Subcutaneous abdominal adipose tissue (tissue), 5 donors: ENCODE measurements around the gene TTC16.
A peak's percentile ranks its signal among the peaks of the same experiment; 100 is the strongest.

Source experiments
- H3K27ac ChIP-seq: one replicate; pipeline ENCODE4 v1.7.0; 2013; ENCODE audit warnings: low read depth, mild to moderate bottlenecking, inconsistent platforms, low read length, moderate library complexity
- H3K27me3 ChIP-seq, 5 donors: one replicate each; pipeline ENCODE4 v1.7.0; 2013; ENCODE audit warnings: low read length in 5 of 5, inconsistent platforms in 1 of 5; ENCODE audit not compliant: control insufficient read depth in 5 of 5, insufficient read depth in 4 of 5
- H3K36me3 ChIP-seq, 5 donors: one replicate each; pipeline ENCODE4 v1.7.0; 2013; ENCODE audit warnings: low read length in 5 of 5; ENCODE audit not compliant: control insufficient read depth in 5 of 5, insufficient read depth in 5 of 5
- H3K4me1 ChIP-seq, 5 donors: one replicate each; pipeline ENCODE4 v1.7.0; 2013; ENCODE audit warnings: low read length in 5 of 5, mild to moderate bottlenecking in 3 of 5, moderate library complexity in 1 of 5; ENCODE audit not compliant: control insufficient read depth in 5 of 5, insufficient read depth in 5 of 5
- H3K4me3 ChIP-seq, 5 donors: one replicate each; pipeline ENCODE4 v1.7.0; 2013; ENCODE audit warnings: low read length in 5 of 5, low read depth in 1 of 5
- H3K9ac ChIP-seq, 5 donors: one replicate each; pipeline ENCODE4 v1.7.0; 2013; ENCODE audit warnings: low read length in 5 of 5, mild to moderate bottlenecking in 4 of 5, moderate library complexity in 3 of 5
- H3K9me3 ChIP-seq, 5 donors: one replicate each; pipeline ENCODE4 v1.7.0; 2013; ENCODE audit warnings: low read length in 5 of 5; ENCODE audit not compliant: control insufficient read depth in 5 of 5
- donor health status: healthy.
- donor health status: healthy.
- donor health status: healthy.
- donor health status: healthy.
- donor health status: healthy.

Gene TTC16

GRCh38 chr9:127729522-127730256 is 13.8 kb downstream of the TTC16 start:
- H3K4me1 ChIP-seq: peaks cover 4 to 13% (median 10%) of the 10 kb centered on the region in 5 donors
- no peak overlapping the region for H3K4me3 ChIP-seq
- no peak overlapping the region for H3K9ac ChIP-seq
- H3K27me3 ChIP-seq: no peaks in the 10 kb centered on the region
- H3K36me3 ChIP-seq: peaks cover 0 to 37% (median 21%) of the 10 kb centered on the region in 5 donors
- no peaks in the 10 kb centered on the region for H3K9me3 ChIP-seq
- no peak overlapping the region for H3K27ac ChIP-seq

DNA sequence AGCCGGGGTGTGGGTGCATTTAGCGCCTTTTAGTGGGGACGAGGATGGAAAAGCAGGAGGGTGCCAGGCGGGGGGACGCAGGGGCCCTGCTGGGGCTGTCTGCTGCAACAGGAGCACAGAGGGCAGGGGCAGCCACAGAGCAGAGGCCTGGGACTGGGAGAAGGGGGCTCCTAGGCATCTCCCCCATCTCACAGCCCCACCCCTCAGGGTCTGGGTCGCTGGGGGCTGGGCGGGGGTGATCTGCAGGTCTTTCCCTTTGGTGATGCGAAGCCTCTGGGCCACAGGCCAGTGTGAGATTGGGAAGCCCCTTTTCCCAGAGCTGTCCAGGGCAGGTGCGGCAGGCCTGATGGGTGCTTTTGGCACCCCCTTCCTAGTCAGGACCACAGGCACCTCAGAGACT is 14.4 kb downstream of the TTC16 start:
- H3K4me1 ChIP-seq: peaks cover 4 to 13% (median 8%) of the 10 kb centered on the region in 5 donors
- H3K9me3 ChIP-seq: no peaks in the 10 kb centered on the region
- no peak overlapping the region for H3K9ac ChIP-seq
- H3K36me3 ChIP-seq: peaks cover 0 to 37% (median 21%) of the 10 kb centered on the region in 5 donors
- H3K27me3 ChIP-seq: no peaks in the 10 kb centered on the region
- no peak overlapping the region for H3K27ac ChIP-seq
- H3K4me3 ChIP-seq: no peak overlapping the region

DNA sequence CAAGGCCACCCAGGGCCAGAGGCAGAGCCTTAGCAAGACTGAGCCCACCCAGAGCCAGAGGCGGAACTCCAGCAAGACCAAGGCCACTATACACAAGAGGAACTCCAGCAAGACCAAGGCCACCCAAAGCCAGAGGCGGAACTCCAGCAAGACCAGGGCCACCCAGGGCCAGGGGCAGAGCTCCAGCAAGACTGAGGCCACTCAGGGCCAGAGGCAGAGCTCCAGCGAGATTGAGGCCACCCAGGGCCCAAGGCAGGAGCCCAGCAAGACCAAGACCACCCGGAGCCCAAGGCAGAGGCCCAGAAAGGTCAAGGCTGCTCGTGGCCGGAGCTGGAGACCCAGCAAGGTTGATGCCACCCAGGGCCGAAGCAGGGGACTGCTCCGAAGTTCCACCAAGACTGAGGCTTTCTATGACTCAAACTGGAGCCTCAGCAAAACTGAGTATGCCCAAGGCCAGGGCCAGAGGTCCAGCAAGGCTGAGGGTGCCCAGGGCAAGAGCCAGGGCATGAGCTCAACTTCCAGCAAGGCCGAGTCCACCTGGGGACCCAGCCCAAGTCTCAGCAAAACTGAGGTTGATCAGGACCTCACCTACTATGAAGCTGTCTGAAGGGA is 15.0 kb downstream of the TTC16 start:
- Histone ChIP-seq H3K36me3 (peaks cover 0 to 37% (median 21%) of the 10 kb centered on the region in 5 donors), H3K9me3 (no peaks in the 10 kb centered on the region), H3K4me1 (peaks cover 8 to 19% (median 14%) of the 10 kb centered on the region in 5 donors), H3K27ac (no peak overlapping the region), H3K4me3 (no peak overlapping the region), H3K27me3 (no peaks in the 10 kb centered on the region), H3K9ac (no peak overlapping the region)

GRCh38 chr9:127731938-127732337 is 16.1 kb downstream of the TTC16 start:
- Histone ChIP-seq H3K36me3 (peaks cover 0 to 37% (median 21%) of the 10 kb centered on the region in 5 donors), H3K4me1 (peaks cover 8 to 19% (median 14%) of the 10 kb centered on the region in 5 donors), H3K9me3 (no peaks in the 10 kb centered on the region), H3K27ac (no peak overlapping the region), H3K4me3 (no peak overlapping the region), H3K9ac (no peak overlapping the region), H3K27me3 (no peaks in the 10 kb centered on the region)

- Histone ChIP-seq H3K36me3 (peaks cover 0 to 37% (median 21%) of the 10 kb centered on the region in 5 donors), H3K9ac (no peak overlapping the region), H3K9me3 (no peaks in the 10 kb centered on the region), H3K27me3 (no peaks in the 10 kb centered on the region), H3K4me3 (no peak overlapping the region), H3K4me1 (peaks cover 9 to 21% (median 14%) of the 10 kb centered on the region in 5 donors), H3K27ac (no peak overlapping the region)
Measured at GRCh38 chr9:127732444-127732843, 16.6 kb downstream of the TTC16 start.

DNA sequence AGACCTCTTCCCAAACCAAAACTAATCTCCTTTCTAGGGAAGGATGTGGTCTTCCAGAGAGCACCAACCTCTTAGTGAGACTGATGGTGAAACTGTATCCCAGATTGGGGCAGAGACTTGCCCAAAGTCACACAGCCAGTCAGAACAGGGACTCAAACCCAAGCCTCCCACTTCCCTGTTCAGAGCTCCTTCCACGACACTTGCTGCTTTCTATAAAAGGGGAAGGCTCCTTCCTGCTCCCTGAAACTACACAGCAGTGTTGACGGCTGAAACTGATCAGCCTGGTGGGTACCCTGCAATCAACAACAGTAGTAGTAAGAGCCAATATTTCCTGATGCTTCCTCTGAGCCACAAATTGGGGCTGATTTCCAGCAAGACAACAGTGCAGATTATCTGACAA is 17.7 kb downstream of the TTC16 start:
- no peak overlapping the region for H3K27ac ChIP-seq
- H3K27me3 ChIP-seq: no peaks in the 10 kb centered on the region
- H3K4me3 ChIP-seq: no peak overlapping the region
- H3K36me3 ChIP-seq: peaks cover 0 to 46% (median 28%) of the 10 kb centered on the region in 5 donors
- H3K9me3 ChIP-seq: no peaks in the 10 kb centered on the region
- peak overlapping the region in 1 of 5 donors; percentile 13 for H3K9ac ChIP-seq
- H3K4me1 ChIP-seq: peaks cover 9 to 21% (median 14%) of the 10 kb centered on the region in 5 donors

GRCh38 chr9:127734247-127734746 is 18.4 kb downstream of the TTC16 start:
- peak overlapping the region; percentile 36 to 76 (median 71) for H3K4me3 ChIP-seq
- H3K9ac ChIP-seq: peak overlapping the region in 4 of 5 donors; percentile 41 to 79 (median 72)

GRCh38 chr9:127734747-127735529 is 19.1 kb downstream of the TTC16 start, which contains the start of gene TOR2A:
TSS of gene TOR2A (minus strand) at chr9:127735294. CDS start at chr9:127735270, 24 bp downstream.
- Histone ChIP-seq H3K9me3 (no peaks in the 10 kb centered on the region), H3K9ac (peak within 1 kb of the TSS in 4 of 5 donors; percentile 59 to 79 (median 72)), H3K27me3 (no peaks in the 10 kb centered on the region), H3K4me1 (peaks cover 11 to 26% (median 17%) of the 10 kb centered on the region in 5 donors), H3K27ac (peak within 1 kb of the TSS; percentile 81), H3K36me3 (peaks cover 0 to 54% (median 37%) of the 10 kb centered on the region in 5 donors), H3K4me3 (peak within 1 kb of the TSS; percentile 43 to 76 (median 71))

More at GRCh38 chr9:127734247-127734746, 18.4 kb downstream of the TTC16 start:
- Histone ChIP-seq H3K27me3 (no peaks in the 10 kb centered on the region), H3K27ac (peak overlapping the region; percentile 81), H3K9me3 (no peaks in the 10 kb centered on the region), H3K36me3 (peaks cover 0 to 51% (median 31%) of the 10 kb centered on the region in 5 donors), H3K4me1 (peaks cover 9 to 21% (median 14%) of the 10 kb centered on the region in 5 donors)

DNA sequence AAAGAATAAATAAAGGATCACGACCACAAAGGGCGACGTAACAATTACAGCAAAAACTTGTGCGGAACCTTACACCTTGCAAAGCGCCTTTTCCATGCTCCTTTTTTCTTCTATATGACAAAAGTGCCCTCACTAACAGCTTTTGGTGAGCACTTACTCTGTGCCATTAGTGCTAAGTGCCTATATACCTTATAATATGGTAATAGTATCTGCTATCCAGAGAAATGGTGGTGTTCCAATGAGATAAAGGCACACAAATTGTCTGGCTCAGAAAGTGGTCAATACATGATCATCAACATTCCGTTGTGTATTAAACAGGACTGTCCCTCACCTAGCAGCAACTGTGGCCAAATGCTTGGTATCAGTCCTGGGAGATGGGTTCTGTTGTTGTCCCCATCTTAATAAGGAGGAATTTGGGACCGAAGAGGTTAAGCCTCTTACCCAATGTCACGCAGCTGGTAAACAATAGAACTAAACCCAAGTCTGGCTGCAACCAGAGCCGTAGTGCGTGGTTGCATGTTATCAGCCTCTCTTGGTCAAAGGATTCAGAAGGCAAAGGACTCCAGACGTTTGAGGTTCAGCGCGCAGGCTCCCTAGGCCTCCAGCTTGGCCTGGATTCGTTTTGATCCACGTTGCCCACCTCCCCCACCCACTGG is 19.8 kb downstream of the TTC16 start:
- Histone ChIP-seq H3K4me3 (no peak overlapping the region), H3K27me3 (no peaks in the 10 kb centered on the region), H3K36me3 (peaks cover 0 to 52% (median 41%) of the 10 kb centered on the region in 5 donors), H3K9ac (no peak overlapping the region), H3K4me1 (peaks cover 14 to 31% (median 24%) of the 10 kb centered on the region in 5 donors), H3K9me3 (no peaks in the 10 kb centered on the region), H3K27ac (peak overlapping the region; percentile 41)
